ENCODE measurements around the gene ST8SIA2.

Gene ST8SIA2

DNA sequence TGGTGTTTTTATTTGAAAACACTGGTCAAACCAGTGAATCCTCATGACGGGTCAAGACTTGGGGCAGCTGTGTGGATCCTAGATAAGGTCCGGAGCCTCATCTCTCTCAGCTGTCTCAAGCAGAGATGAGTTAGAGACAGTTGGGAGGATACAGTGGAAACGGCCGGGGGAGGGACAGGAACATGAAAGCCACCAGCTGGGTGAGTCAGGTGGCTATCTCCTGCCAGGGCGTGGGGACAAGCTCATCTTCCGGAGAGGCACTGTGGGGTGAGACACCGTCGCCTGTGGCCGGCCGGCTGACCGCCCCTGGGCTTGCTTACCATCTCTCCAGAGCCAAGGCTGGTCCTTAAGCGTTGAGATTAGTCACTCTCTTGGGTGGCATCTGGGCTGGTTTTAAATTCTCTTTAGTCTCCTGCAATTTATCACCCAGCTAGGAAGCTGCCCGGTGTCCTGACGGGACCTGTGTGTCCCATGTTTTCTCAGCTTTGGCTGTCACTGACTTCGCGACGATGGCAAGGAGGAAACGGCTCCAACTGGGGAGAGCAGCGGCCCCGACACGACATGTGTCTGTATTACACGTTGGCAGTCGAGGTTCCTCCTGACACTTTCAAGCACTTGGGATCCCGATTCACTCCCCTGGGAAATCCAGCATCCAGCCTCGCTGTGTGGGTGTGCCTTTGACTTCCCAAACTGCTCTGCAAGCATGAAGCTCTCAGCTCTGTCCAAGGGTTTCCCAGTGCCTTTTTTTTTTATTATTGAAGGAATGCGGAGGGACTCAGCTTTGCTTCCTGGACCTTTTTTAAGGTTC lies 7.5 kb downstream of the ST8SIA2 start:
- ChIA-PET POLR2A (interaction anchor here (0.9 kb wide), 1 partner anchor 50 kb away, joined by 3 read pairs; no protein-coding TSS in a partner anchor), CTCF (interaction anchor here (1.1 kb wide), 1 partner anchor 15 kb away, joined by 3 read pairs; no protein-coding TSS in a partner anchor)
- H3K4me3 ChIP-seq (ENCODE audit: low read depth, low read length) = no peak overlapping the region
- DNase-seq (ENCODE audit: low read depth, low spot score) = no peak
- TF ChIP-seq, protein P1, sequence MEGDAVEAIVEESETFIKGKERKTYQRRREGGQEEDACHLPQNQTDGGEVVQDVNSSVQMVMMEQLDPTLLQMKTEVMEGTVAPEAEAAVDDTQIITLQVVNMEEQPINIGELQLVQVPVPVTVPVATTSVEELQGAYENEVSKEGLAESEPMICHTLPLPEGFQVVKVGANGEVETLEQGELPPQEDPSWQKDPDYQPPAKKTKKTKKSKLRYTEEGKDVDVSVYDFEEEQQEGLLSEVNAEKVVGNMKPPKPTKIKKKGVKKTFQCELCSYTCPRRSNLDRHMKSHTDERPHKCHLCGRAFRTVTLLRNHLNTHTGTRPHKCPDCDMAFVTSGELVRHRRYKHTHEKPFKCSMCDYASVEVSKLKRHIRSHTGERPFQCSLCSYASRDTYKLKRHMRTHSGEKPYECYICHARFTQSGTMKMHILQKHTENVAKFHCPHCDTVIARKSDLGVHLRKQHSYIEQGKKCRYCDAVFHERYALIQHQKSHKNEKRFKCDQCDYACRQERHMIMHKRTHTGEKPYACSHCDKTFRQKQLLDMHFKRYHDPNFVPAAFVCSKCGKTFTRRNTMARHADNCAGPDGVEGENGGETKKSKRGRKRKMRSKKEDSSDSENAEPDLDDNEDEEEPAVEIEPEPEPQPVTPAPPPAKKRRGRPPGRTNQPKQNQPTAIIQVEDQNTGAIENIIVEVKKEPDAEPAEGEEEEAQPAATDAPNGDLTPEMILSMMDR (IDR thresholded peaks at IDR 0.05; ENCODE audit: insufficient read depth, low read length, missing control alignments) = no peak

DNA sequence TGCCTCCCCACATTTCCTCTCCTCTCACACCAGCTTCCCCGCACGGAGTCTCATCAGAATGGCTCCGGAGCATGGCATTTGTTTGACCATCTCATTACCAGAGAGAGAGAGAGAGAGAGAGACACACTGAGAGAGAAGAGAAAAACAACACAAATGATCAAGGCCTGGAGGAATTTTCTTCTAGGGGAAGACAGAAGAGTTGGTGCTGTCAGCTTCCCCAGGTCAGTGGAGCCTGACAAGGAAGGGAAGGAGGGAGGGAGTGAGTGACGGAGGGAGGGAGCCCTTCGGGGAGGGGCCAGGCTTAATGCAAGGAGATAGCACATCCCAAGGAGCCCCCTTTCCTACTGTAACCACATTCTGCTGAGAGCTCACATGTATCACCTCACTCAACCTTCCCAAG lies 9.1 kb downstream of the ST8SIA2 start:
- no peak overlapping the region for H3K4me3 ChIP-seq (ENCODE audit: low read depth, low read length)
- DNase-seq (ENCODE audit: low read depth, low spot score) = no peak
- ChIA-PET POLR2A (no interaction called here), CTCF (interaction anchor here (0.9 to 1.4 kb wide), 2 partner anchors 11 kb away, joined by 3 read pairs; no protein-coding TSS in a partner anchor)
- TF ChIP-seq, protein P1 (IDR thresholded peaks at IDR 0.05; ENCODE audit: insufficient read depth, low read length, missing control alignments) = no peak

DNA sequence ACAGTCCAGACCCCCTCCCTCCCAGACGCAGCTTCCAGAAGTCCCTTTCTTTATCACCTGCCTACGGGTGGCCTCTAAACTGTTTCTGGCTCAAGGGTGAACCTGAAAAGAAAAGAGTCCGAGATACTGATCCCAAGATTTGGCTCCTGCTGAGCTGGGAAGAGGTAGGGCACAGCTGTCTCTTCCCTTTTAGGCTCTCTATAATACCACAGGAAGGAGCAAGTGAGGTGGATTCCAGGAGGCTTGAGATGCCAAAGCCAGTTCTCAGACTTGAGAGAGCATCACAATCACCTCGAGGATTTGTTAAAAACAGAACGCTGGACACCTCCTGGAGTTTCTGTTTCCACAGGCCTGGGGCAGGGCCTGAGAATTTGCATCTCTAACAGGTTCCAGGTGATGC lies 12.3 kb downstream of the ST8SIA2 start:
- ChIA-PET POLR2A (no interaction called here), CTCF (interaction anchor here (0.9 to 1.5 kb wide), 2 partner anchors 12 to 309 kb away, joined by 3 to 4 read pairs; partner anchors contain the start of gene ST8SIA2)
- TF ChIP-seq, protein P1 (IDR thresholded peaks at IDR 0.05; ENCODE audit: insufficient read depth, low read length, missing control alignments) = no peak
- no peak for DNase-seq (ENCODE audit: low read depth, low spot score)
- no peak overlapping the region for H3K4me3 ChIP-seq (ENCODE audit: low read depth, low read length)

DNA sequence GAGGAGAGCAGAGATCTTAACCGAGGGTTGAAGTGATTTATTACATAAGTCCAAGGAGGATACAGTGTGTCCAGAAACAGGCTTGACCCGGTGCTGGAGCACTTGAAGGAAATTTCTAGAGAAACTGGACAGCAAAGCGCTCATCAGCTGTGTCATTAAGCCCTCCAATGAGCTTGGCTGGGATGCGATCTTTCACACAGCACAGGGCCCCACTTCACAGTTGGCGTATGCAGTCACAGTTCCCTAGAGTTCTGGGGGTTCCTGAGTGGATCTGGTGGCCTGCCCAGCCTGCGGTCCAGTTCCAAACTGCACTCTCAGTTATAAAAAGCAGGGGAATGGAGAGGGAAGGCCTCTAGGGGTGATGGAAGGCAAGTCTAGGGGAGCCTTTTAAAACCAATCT lies 13.6 kb downstream of the ST8SIA2 start:
- POLR2A ChIA-PET = no interaction called here
- DNase-seq (ENCODE audit: low read depth, low spot score) = no peak
- H3K4me3 ChIP-seq (ENCODE audit: low read depth, low read length) = no peak overlapping the region
- TF ChIP-seq, protein P1 (IDR thresholded peaks at IDR 0.05; ENCODE audit: insufficient read depth, low read length, missing control alignments) = no peak
- CTCF ChIA-PET = no interaction called here

DNA sequence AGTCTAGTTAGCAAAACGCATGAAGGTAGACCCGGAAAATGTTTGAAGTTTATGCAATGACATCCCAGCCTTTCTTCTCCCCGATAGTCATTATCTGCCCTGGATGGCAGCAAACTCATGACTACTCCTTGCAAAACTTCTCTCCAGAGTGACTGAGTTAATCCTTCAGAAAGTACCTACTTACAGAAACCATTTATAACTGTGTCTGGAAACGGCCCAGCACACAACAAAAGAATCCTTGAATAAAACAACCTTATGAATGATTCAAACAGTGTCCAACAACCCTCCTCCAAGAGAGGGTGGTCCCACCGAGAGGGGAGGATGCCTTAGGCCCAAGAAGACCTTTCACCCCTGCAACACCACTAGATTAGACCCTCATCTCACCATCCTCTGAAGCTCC lies 14.2 kb downstream of the ST8SIA2 start:
- CTCF ChIA-PET = no interaction called here
- POLR2A ChIA-PET = interaction anchor here (1.2 kb wide), 1 partner anchor 10 kb away, joined by 4 read pairs; no protein-coding TSS in a partner anchor
- TF ChIP-seq, protein P1 (IDR thresholded peaks at IDR 0.05; ENCODE audit: insufficient read depth, low read length, missing control alignments) = no peak
- no peak for DNase-seq (ENCODE audit: low read depth, low spot score)
- H3K4me3 ChIP-seq (ENCODE audit: low read depth, low read length) = no peak overlapping the region

DNA sequence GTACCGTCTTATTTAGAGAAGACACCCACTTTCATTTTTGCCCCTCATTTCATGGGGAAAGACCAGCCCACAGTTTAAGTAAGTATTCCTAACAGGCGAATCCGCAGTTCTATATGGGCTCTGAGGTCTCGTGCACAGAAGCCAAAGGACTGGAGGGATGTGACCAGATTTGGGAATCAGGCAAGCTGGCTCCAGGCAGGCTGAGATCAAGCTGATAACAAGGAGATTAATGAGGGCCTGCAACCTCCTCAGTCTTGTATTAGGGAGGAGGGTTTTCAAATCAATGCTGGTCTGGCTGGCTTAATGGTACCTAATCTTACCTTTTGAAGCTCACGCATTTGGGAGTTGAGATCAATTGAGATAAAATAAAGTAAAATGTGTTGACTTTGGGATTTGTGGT lies 15.3 kb downstream of the ST8SIA2 start:
- no peak for DNase-seq (ENCODE audit: low read depth, low spot score)
- POLR2A ChIA-PET = interaction anchor here (1.2 kb wide), 1 partner anchor 12 kb away, joined by 4 read pairs; no protein-coding TSS in a partner anchor
- TF ChIP-seq, protein P1 (IDR thresholded peaks at IDR 0.05; ENCODE audit: insufficient read depth, low read length, missing control alignments) = no peak
- CTCF ChIA-PET = no interaction called here
- H3K4me3 ChIP-seq (ENCODE audit: low read depth, low read length) = no peak overlapping the region

Data from AG04449 (cell line).